NCI-H2107 (cell line): Measurements from ENCODE around the gene SPDYE5.

Experiments used
- DNase-seq: peaks from one replicate; lab custom pipeline; 2025; lab: John Stamatoyannopoulos, UW

Gene SPDYE5

GRCh38 chr7:75537731-75538130, 45.6 kb downstream of the SPDYE5 start:
- no peak for DNase-seq

- DNase-seq, result no peak
These were observed 54.3 kb downstream of the SPDYE5 start for GRCh38 chr7:75546237-75547015.
